ENCODE data around the gene UPK1A.

DNA sequence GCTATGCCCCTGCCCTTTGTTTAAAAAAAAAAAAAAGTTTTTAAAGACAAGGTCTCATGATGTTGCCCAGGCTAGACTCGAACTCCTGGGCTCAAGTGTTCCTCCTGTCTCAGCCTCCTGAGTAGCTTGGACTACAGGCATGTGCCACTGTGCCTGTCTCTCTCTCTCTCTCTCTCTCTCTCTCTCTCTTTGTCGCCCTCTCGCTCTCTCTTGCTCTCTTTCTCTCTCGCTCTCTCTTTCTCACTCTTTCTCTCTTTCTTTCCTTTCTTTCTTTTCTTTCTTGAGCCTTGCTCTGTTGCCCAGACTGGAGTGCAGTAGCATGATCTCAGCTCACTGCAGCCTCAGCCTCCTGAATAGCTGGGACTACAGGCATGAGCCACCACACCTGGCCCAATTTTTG lies 10.7 kb upstream of the UPK1A start:
- TF ChIP-seq, protein P1, sequence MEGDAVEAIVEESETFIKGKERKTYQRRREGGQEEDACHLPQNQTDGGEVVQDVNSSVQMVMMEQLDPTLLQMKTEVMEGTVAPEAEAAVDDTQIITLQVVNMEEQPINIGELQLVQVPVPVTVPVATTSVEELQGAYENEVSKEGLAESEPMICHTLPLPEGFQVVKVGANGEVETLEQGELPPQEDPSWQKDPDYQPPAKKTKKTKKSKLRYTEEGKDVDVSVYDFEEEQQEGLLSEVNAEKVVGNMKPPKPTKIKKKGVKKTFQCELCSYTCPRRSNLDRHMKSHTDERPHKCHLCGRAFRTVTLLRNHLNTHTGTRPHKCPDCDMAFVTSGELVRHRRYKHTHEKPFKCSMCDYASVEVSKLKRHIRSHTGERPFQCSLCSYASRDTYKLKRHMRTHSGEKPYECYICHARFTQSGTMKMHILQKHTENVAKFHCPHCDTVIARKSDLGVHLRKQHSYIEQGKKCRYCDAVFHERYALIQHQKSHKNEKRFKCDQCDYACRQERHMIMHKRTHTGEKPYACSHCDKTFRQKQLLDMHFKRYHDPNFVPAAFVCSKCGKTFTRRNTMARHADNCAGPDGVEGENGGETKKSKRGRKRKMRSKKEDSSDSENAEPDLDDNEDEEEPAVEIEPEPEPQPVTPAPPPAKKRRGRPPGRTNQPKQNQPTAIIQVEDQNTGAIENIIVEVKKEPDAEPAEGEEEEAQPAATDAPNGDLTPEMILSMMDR (IDR thresholded peaks at IDR 0.05): no peak
- no peak for TF ChIP-seq ZNF416 (CRISPR knock-in tag; IDR thresholded peaks at IDR 0.05)
- TF ChIP-seq, protein P2, sequence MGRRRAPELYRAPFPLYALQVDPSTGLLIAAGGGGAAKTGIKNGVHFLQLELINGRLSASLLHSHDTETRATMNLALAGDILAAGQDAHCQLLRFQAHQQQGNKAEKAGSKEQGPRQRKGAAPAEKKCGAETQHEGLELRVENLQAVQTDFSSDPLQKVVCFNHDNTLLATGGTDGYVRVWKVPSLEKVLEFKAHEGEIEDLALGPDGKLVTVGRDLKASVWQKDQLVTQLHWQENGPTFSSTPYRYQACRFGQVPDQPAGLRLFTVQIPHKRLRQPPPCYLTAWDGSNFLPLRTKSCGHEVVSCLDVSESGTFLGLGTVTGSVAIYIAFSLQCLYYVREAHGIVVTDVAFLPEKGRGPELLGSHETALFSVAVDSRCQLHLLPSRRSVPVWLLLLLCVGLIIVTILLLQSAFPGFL (CRISPR knock-in tag; IDR thresholded peaks at IDR 0.05; ENCODE audit: borderline replicate concordance): no peak
- TF ChIP-seq CBFB (CRISPR knock-in tag; IDR thresholded peaks at IDR 0.05; ENCODE audit: low read depth): no peak
- no peak for TF ChIP-seq TEAD4 (CRISPR knock-in tag; IDR thresholded peaks at IDR 0.05)
- TF ChIP-seq ZNF232 (CRISPR knock-in tag; IDR thresholded peaks at IDR 0.05): no peak
- no peak for TF ChIP-seq SP1 (CRISPR knock-in tag; conservative IDR thresholded peaks at IDR 0.05)
- TF ChIP-seq, protein P3, sequence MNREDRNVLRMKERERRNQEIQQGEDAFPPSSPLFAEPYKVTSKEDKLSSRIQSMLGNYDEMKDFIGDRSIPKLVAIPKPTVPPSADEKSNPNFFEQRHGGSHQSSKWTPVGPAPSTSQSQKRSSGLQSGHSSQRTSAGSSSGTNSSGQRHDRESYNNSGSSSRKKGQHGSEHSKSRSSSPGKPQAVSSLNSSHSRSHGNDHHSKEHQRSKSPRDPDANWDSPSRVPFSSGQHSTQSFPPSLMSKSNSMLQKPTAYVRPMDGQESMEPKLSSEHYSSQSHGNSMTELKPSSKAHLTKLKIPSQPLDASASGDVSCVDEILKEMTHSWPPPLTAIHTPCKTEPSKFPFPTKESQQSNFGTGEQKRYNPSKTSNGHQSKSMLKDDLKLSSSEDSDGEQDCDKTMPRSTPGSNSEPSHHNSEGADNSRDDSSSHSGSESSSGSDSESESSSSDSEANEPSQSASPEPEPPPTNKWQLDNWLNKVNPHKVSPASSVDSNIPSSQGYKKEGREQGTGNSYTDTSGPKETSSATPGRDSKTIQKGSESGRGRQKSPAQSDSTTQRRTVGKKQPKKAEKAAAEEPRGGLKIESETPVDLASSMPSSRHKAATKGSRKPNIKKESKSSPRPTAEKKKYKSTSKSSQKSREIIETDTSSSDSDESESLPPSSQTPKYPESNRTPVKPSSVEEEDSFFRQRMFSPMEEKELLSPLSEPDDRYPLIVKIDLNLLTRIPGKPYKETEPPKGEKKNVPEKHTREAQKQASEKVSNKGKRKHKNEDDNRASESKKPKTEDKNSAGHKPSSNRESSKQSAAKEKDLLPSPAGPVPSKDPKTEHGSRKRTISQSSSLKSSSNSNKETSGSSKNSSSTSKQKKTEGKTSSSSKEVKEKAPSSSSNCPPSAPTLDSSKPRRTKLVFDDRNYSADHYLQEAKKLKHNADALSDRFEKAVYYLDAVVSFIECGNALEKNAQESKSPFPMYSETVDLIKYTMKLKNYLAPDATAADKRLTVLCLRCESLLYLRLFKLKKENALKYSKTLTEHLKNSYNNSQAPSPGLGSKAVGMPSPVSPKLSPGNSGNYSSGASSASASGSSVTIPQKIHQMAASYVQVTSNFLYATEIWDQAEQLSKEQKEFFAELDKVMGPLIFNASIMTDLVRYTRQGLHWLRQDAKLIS (CRISPR knock-in tag; IDR thresholded peaks at IDR 0.05; ENCODE audit: borderline replicate concordance): no peak
- TF ChIP-seq KAT7 (CRISPR knock-in tag; IDR thresholded peaks at IDR 0.05; ENCODE audit: borderline replicate concordance): no peak
